A673 (cell line): ENCODE data around the gene KANSL1.

ENCODE experiments used
- CTCF ChIP-seq: fragments of 300-800, 200-600 bp; sonication (generic); conservative IDR thresholded peaks from 2 replicates; pipeline ENCODE4 v1.5.1; 2017; ENCODE audit warnings: low read depth, mild to moderate bottlenecking, antibody characterized with exemption, low read length, moderate library complexity, mixed read lengths
- EZH2 ChIP-seq: fragments of 200-600 bp; sonication (generic); IDR thresholded peaks from 2 replicates; pipeline ENCODE4 v1.6.1; 2017; ENCODE audit warnings: borderline replicate concordance, low read depth, mild to moderate bottlenecking, mixed read lengths, antibody characterized with exemption, low read length; ENCODE audit not compliant: poor library complexity, severe bottlenecking

GRCh38 chr17:46198233-46198632 is 5.0 kb upstream of the KANSL1 start:
- no peak for TF ChIP-seq EZH2
- TF ChIP-seq CTCF = no peak
